Neural crest cell (in vitro differentiated cells): ENCODE data around the gene RAP1GAP2. TPM values are rescaled to one million over a fixed set of nuclear protein-coding genes. Genes with fewer than 3 reads are reported as not detected.

Source experiments
- DNase-seq: peaks from one replicate; pipeline ENCODE4 v3.0.0; 2021; ENCODE audit warnings: low read depth, mixed read lengths, low spot score
- H3K27ac Mint-ChIP-seq: one replicate; pipeline ENCODE4 v1.8.0; 2021; ENCODE audit warnings: mild to moderate bottlenecking, mixed read lengths; ENCODE audit not compliant: unreplicated experiment
- H3K27me3 Mint-ChIP-seq: 2 replicates; pipeline ENCODE4 v1.8.0; 2021; ENCODE audit warnings: low read depth, mild to moderate bottlenecking, mixed read lengths
- H3K36me3 Mint-ChIP-seq: 2 replicates; pipeline ENCODE4 v1.8.0; 2021; ENCODE audit warnings: low read depth, mild to moderate bottlenecking, mixed read lengths
- H3K4me1 Mint-ChIP-seq: 2 replicates; pipeline ENCODE4 v1.8.0; 2021; ENCODE audit warnings: mixed read lengths
- H3K4me3 Mint-ChIP-seq: one replicate; pipeline ENCODE4 v1.8.0; 2021; ENCODE audit warnings: mild to moderate bottlenecking, mixed read lengths
- H3K9me3 Mint-ChIP-seq: 2 replicates; pipeline ENCODE4 v1.8.0; 2021; ENCODE audit warnings: mixed read lengths
- CTCF ChIP-seq: fragments of 200-600 bp; sonication (generic); conservative IDR thresholded peaks from 2 replicates; pipeline ENCODE4 v1.5.0; 2021; ENCODE audit warnings: antibody characterized with exemption, mild to moderate bottlenecking
- total RNA-seq: library from RNA; stranded (reverse); gene quantifications from 2 replicates; pipeline ENCODE4 v1.2.1, GENCODE V29; 2021

RAP1GAP2 gene
- total RNA-seq, 1 donor from 2014 or later: 1.0 TPM

GRCh38 chr17:2904135-2904534 lies 107.9 kb downstream of the RAP1GAP2 start:
- no peak for DNase-seq
- H3K36me3 Mint-ChIP-seq: no peaks in the 10 kb centered on the region
- no peaks in the 10 kb centered on the region for H3K4me1 Mint-ChIP-seq
- no peaks in the 10 kb centered on the region for H3K9me3 Mint-ChIP-seq
- no peaks in the 10 kb centered on the region for H3K27me3 Mint-ChIP-seq
- H3K27ac Mint-ChIP-seq: no peak overlapping the region
- TF ChIP-seq CTCF: no peak
- no peak overlapping the region for H3K4me3 Mint-ChIP-seq

- Mint-ChIP-seq H3K36me3 (no peaks in the 10 kb centered on the region), H3K4me3 (no peak overlapping the region), H3K27ac (peak overlapping the region; percentile 14), H3K9me3 (no peaks in the 10 kb centered on the region), H3K27me3 (no peaks in the 10 kb centered on the region), H3K4me1 (no peaks in the 10 kb centered on the region)
- DNase-seq: no peak
- TF ChIP-seq CTCF: no peak
Measured at GRCh38 chr17:2905269-2905668, 109.0 kb downstream of the RAP1GAP2 start.

- no peak for TF ChIP-seq CTCF
- Mint-ChIP-seq H3K36me3 (no peaks in the 10 kb centered on the region), H3K27me3 (no peaks in the 10 kb centered on the region), H3K4me1 (no peaks in the 10 kb centered on the region), H3K9me3 (no peaks in the 10 kb centered on the region), H3K4me3 (no peak overlapping the region), H3K27ac (no peak overlapping the region)
- no peak for DNase-seq
Measured at GRCh38 chr17:2905696-2906501, 109.7 kb downstream of the RAP1GAP2 start.

GRCh38 chr17:2906901-2907300 lies 110.7 kb downstream of the RAP1GAP2 start:
- no peak overlapping the region for H3K27ac Mint-ChIP-seq

GRCh38 chr17:2909175-2909845 lies 113.1 kb downstream of the RAP1GAP2 start:
- H3K27me3 Mint-ChIP-seq: no peaks in the 10 kb centered on the region
- no peak for DNase-seq
- no peaks in the 10 kb centered on the region for H3K9me3 Mint-ChIP-seq
- H3K4me1 Mint-ChIP-seq: no peaks in the 10 kb centered on the region
- H3K4me3 Mint-ChIP-seq: no peak overlapping the region
- no peaks in the 10 kb centered on the region for H3K36me3 Mint-ChIP-seq
- TF ChIP-seq CTCF: no peak
- H3K27ac Mint-ChIP-seq: no peak overlapping the region

More at GRCh38 chr17:2906901-2907300, 110.7 kb downstream of the RAP1GAP2 start:
- H3K36me3 Mint-ChIP-seq: no peaks in the 10 kb centered on the region
- no peak for DNase-seq
- H3K9me3 Mint-ChIP-seq: no peaks in the 10 kb centered on the region
- H3K4me3 Mint-ChIP-seq: no peak overlapping the region
- H3K27me3 Mint-ChIP-seq: no peaks in the 10 kb centered on the region
- no peaks in the 10 kb centered on the region for H3K4me1 Mint-ChIP-seq
- no peak for TF ChIP-seq CTCF
